HepG2 (cell line): ENCODE data around the gene CCDC148. TPM values are rescaled to one million over a fixed set of nuclear protein-coding genes. Genes with fewer than 3 reads are reported as not detected.
A peak's percentile ranks its signal among the peaks of the same experiment; 100 is the strongest.

Experiments
- ATAC-seq: fragments of 200-7000 bp; cut with Tn5 transposase; 3 replicates; pipeline ENCODE4 v1.9.1; 2020; ENCODE audit warnings: mild to moderate bottlenecking, moderate library complexity
- BruUV-seq: library from RNA; stranded (reverse); fragments of 400-500 nt; replicated peaks from 2 replicates; lab custom pipeline; 2021; lab: Mats Ljungman, UMichigan
- CTCF ChIA-PET: fragments of 300-600 bp; formaldehyde crosslinking; extraction: SDS; loops from one replicate; lab custom pipeline; 2021; ENCODE audit warnings: low total read pairs, inconsistent platforms, low intra/inter-chr PET ratio; lab: Yijun Ruan, JAX
- POLR2A ChIA-PET: fragments of 350-600 bp; sonication (Branson Sonifier 250); formaldehyde crosslinking; loops from one replicate; lab custom pipeline; 2020; ENCODE audit warnings: antibody characterized with exemption, inconsistent platforms; lab: Yijun Ruan, JAX
- DNase-seq: peaks from one replicate; pipeline ENCODE4 v3.0.0-alpha.2; 2015; ENCODE audit warnings: low spot score
- FAIRE-seq: peaks from 3 replicates; lab custom pipeline; 2011; peaks lifted over from hg19 to GRCh38; lab: Jason Lieb, UNC
- H2AFZ ChIP-seq: one replicate; pipeline ENCODE4 v1.6.1; 2011; ENCODE audit warnings: low read length, inconsistent platforms
- H3K27ac ChIP-seq: fragments of 300-600 bp; 3 replicates; pipeline ENCODE4 v1.8.0; 2011; ENCODE audit warnings: mixed run types, mild to moderate bottlenecking, mixed read lengths, low read length, inconsistent platforms; ENCODE audit not compliant: insufficient read depth; ENCODE audit errors: extremely low read length
- H3K27me3 ChIP-seq, 2 experiments: fragments of 200-600 bp in 1 of 2; 2 replicates in 1 of 2; 3 replicates in 1 of 2; pipeline versions ENCODE4 v1.6.0 to v1.8.0; 2011; ENCODE audit warnings: low read length in 2 of 2, mild to moderate bottlenecking in 2 of 2, moderate library complexity in 2 of 2, inconsistent platforms in 1 of 2; ENCODE audit not compliant: insufficient read depth in 2 of 2, control insufficient read depth in 1 of 2
- H3K36me3 ChIP-seq, 2 experiments: fragments of 200-600 bp in 1 of 2; replicated peaks in 1 of 2; 2 replicates in 1 of 2; 3 replicates in 1 of 2; pipeline versions ENCODE4 v1.5.1 to v1.8.0; 2011; ENCODE audit warnings: low read length in 2 of 2, inconsistent platforms in 1 of 2; ENCODE audit not compliant: insufficient read depth in 2 of 2, control insufficient read depth in 1 of 2
- H3K4me1 ChIP-seq: 2 replicates; pipeline ENCODE4 v1.5.1; 2012; ENCODE audit warnings: low read length, inconsistent platforms; ENCODE audit not compliant: insufficient read depth
- H3K4me2 ChIP-seq: 2 replicates; pipeline ENCODE4 v1.6.0; 2011; ENCODE audit warnings: low read depth, low read length, inconsistent platforms
- H3K4me3 ChIP-seq, 3 experiments: fragments of 200-600 bp in 1 of 3; sonication (generic), shearing (Covaris generic) in 1 of 3; replicated peaks in 1 of 3; 2 replicates each; pipeline ENCODE4 v1.5.1; 2011 to 2016; ENCODE audit warnings: low read length in 3 of 3, inconsistent platforms in 2 of 3, low read depth in 2 of 3, mild to moderate bottlenecking in 2 of 3, control low read depth in 1 of 3, mixed read lengths in 1 of 3; ENCODE audit not compliant: insufficient read depth in 1 of 3
- H3K79me2 ChIP-seq: one replicate; pipeline ENCODE4 v1.6.1; 2011; ENCODE audit warnings: low read length, inconsistent platforms; ENCODE audit not compliant: insufficient read depth
- H3K9ac ChIP-seq: 2 replicates; pipeline ENCODE4 v1.6.0; 2011; ENCODE audit warnings: mild to moderate bottlenecking, low read depth, low read length, inconsistent platforms; ENCODE audit not compliant: insufficient read depth
- H3K9me3 ChIP-seq: 2 replicates; pipeline ENCODE4 v1.5.1; 2012; ENCODE audit warnings: mild to moderate bottlenecking, low read length
- H4K20me1 ChIP-seq: 2 replicates; pipeline ENCODE4 v1.6.0; 2011; ENCODE audit warnings: inconsistent platforms, mild to moderate bottlenecking, low read length, moderate library complexity; ENCODE audit not compliant: insufficient read depth
- CSRNP1 ChIP-seq: sonication (generic); formaldehyde crosslinking; IDR thresholded peaks from 2 replicates; pipeline ENCODE4 v1.8.1; 2023; ENCODE audit warnings: mild to moderate bottlenecking, missing genetic modification reagents
- FOXA3 ChIP-seq: IDR thresholded peaks from 2 replicates; pipeline ENCODE4 v1.6.1; 2016; ENCODE audit warnings: missing genetic modification reagents, missing compliant biosample characterization
- ISL2 ChIP-seq: sonication (generic); formaldehyde crosslinking; IDR thresholded peaks from 2 replicates; pipeline ENCODE4 v1.5.0; 2020; ENCODE audit warnings: missing genetic modification reagents
- POLR2A ChIP-seq, 2 experiments: IDR thresholded peaks; 2 replicates each; pipeline ENCODE4 v1.6.1; 2011; ENCODE audit warnings: low read depth in 2 of 2, low read length in 2 of 2, mild to moderate bottlenecking in 1 of 2, moderate library complexity in 1 of 2; ENCODE audit not compliant: insufficient read depth in 1 of 2
- PRDM10 ChIP-seq: sonication (generic); formaldehyde crosslinking; IDR thresholded peaks from 2 replicates; pipeline ENCODE4 v1.4.0; 2020; ENCODE audit warnings: low read depth, missing genetic modification reagents
- SIX1 ChIP-seq: sonication (generic); formaldehyde crosslinking; IDR thresholded peaks from 2 replicates; pipeline ENCODE4 v1.4.0; 2020; ENCODE audit warnings: missing genetic modification reagents, borderline replicate concordance
- SOX13 ChIP-seq, 3 experiments: fragments of 450-650 bp in 1 of 3; sonication (generic) in 1 of 3; formaldehyde crosslinking in 1 of 3; IDR thresholded peaks in 2 of 3; conservative IDR thresholded peaks in 1 of 3; 2 replicates each; pipeline versions ENCODE4 v1.5.0 to v1.6.1; 2016 to 2020; ENCODE audit warnings: antibody characterized with exemption in 1 of 3, mild to moderate bottlenecking in 1 of 3, missing compliant biosample characterization in 1 of 3, missing genetic modification reagents in 1 of 3, moderate library complexity in 1 of 3
- TMF1 ChIP-seq: sonication (generic); formaldehyde crosslinking; IDR thresholded peaks from 2 replicates; pipeline ENCODE4 v1.8.1; 2022; ENCODE audit warnings: low read depth, missing genetic modification reagents
- ZBTB21 ChIP-seq: sonication (generic); formaldehyde crosslinking; IDR thresholded peaks from 2 replicates; pipeline ENCODE4 v1.4.0; 2020; ENCODE audit warnings: missing genetic modification reagents
- ZNF180 ChIP-seq: sonication (generic); formaldehyde crosslinking; IDR thresholded peaks from 2 replicates; pipeline ENCODE4 v1.4.0; 2020; ENCODE audit warnings: low read depth, missing genetic modification reagents, borderline replicate concordance
- ZNF296 ChIP-seq: sonication (generic); formaldehyde crosslinking; conservative IDR thresholded peaks from 2 replicates; pipeline ENCODE4 v1.5.0; 2020; ENCODE audit warnings: mild to moderate bottlenecking, missing genetic modification reagents
- ZNF547 ChIP-seq: sonication (generic); formaldehyde crosslinking; IDR thresholded peaks from 2 replicates; pipeline ENCODE4 v1.5.1; 2020; ENCODE audit warnings: mild to moderate bottlenecking, missing genetic modification reagents
- WGBS: methylation state at CpG from one replicate; pipeline ENCODE4 v1.1.6; 2017; ENCODE audit warnings: low lambda C conversion rate; 5-methylcytosine and 5-hydroxymethylcytosine counted together
- in situ Hi-C: cut with HindIII; loops from 2 replicates; pipeline ENCODE4 v1.10.0; 2017; ENCODE audit warnings: low pct_unique_long_range_greater_than_20kb; ENCODE audit not compliant: extremely low pct_ligation_motif_present
- intact Hi-C: fragments of 100-400 bp; cut with micrococcal nuclease; formaldehyde crosslinking; loops from one replicate; pipeline ENCODE4 v1.10.0; 2022; ENCODE audit not compliant: unreplicated experiment
- polyA plus RNA-seq, 8 experiments: library from polyadenylated mRNA; depleted of rRNA in 3 of 8; stranded (reverse) in 7 of 8; unstranded in 1 of 8; fragments of >200 nt; fragmentation: Illumina TruSeq in 4 of 8; extraction: Trizol in 4 of 8; gene quantifications; 2 replicates each; pipeline versions ENCODE4 v1.2.1 to v1.2.3, GENCODE V29; 2011 to 2016; ENCODE audit warnings: low read depth in 4 of 8, missing spikeins in 1 of 8, mixed read lengths in 1 of 8; ENCODE audit not compliant: insufficient read depth in 1 of 8
- total RNA-seq, 5 experiments: library from RNA; depleted of rRNA; stranded (reverse); fragments of >200 nt; fragmentation: Illumina TruSeq; extraction: Trizol; gene quantifications; 2 replicates each; pipeline ENCODE4 v1.2.3, GENCODE V29; 2016; ENCODE audit warnings: low read depth in 1 of 5
- TF ChIP-seq, protein P1 (sequence below): IDR thresholded peaks from 2 replicates; pipeline ENCODE4 v1.4.0; 2020; ENCODE audit warnings: mild to moderate bottlenecking, missing genetic modification reagents
- TF ChIP-seq, protein P2 (sequence below): sonication (generic); formaldehyde crosslinking; IDR thresholded peaks from 2 replicates; pipeline ENCODE4 v1.8.1; 2023; ENCODE audit warnings: mild to moderate bottlenecking, inconsistent platforms, moderate library complexity, missing genetic modification reagents, borderline replicate concordance

CCDC148 gene
- total and polyA plus RNA-seq, 2 of the 13 experiments (the other 11 are each of a cell fraction or from before 2014, with no cell fraction given), result 0.30 to 0.49 TPM

GRCh38 chr2:158134055-158134454 lies 322.5 kb downstream of the CCDC148 start:
- DNase-seq (no peak), FAIRE-seq (no peak), ATAC-seq (no peak)
- Histone ChIP-seq H3K4me2 (peak overlapping the region; percentile 38), H3K9ac (no peak overlapping the region), H4K20me1 (no peaks in the 10 kb centered on the region), H3K4me1 (peaks cover 67% of the 10 kb centered on the region), H3K27me3 (no peaks in the 10 kb centered on the region), H3K79me2 (no peaks in the 10 kb centered on the region), H2AFZ (peak overlapping the region; percentile 6), H3K4me3 (no peak overlapping the region), H3K9me3 (no peaks in the 10 kb centered on the region), H3K27ac (peak overlapping the region; percentile 2), H3K36me3 (no peaks in the 10 kb centered on the region)
- BruUV-seq, result no TSS peak
- in situ Hi-C loops, result no loop called here
- 20% methylated on average over 4 of the region's 4 CpGs for WGBS
- ChIA-PET CTCF (no interaction called here), POLR2A (interaction anchor here (0.8 kb wide), 1 partner anchor 39 kb away, joined by 3 read pairs; no protein-coding TSS in a partner anchor)
- intact Hi-C loops, result loop anchor here (5.0 kb wide), 1 partner anchor 87 kb away; no protein-coding TSS in a partner anchor
- TF ChIP-seq POLR2A (IDR thresholded peaks at IDR 0.05; ENCODE audit: insufficient read depth in 1 of 2, low read depth in 2 of 2, low read length in 2 of 2) (no peak), SIX1 (CRISPR knock-in tag) (peak; percentile 41; the same call in 1 of the 2 replicates), ZNF180 (CRISPR knock-in tag) (no peak), TMF1 (no peak), SOX13 (IDR thresholded peaks at IDR 0.05) (no peak), SOX13 (CRISPR knock-in tag; conservative IDR thresholded peaks at IDR 0.05 in 1 of 2, IDR thresholded peaks at IDR 0.05 in 1 of 2) (peak in 1 of 2 experiments; percentile 8; a peak in 1 of 4 replicates), PRDM10 (CRISPR knock-in tag) (no peak), ISL2 (CRISPR knock-in tag) (no peak), ZBTB21 (CRISPR knock-in tag) (no peak), CSRNP1 (CRISPR knock-in tag) (no peak), FOXA3 (CRISPR knock-in tag) (peak; percentile 54), ZNF296 (CRISPR knock-in tag) (no peak), ZNF547 (0 out of 2 replicates have a peak, but pooled peaks have one; percentile 48)
- TF ChIP-seq, protein P1, sequence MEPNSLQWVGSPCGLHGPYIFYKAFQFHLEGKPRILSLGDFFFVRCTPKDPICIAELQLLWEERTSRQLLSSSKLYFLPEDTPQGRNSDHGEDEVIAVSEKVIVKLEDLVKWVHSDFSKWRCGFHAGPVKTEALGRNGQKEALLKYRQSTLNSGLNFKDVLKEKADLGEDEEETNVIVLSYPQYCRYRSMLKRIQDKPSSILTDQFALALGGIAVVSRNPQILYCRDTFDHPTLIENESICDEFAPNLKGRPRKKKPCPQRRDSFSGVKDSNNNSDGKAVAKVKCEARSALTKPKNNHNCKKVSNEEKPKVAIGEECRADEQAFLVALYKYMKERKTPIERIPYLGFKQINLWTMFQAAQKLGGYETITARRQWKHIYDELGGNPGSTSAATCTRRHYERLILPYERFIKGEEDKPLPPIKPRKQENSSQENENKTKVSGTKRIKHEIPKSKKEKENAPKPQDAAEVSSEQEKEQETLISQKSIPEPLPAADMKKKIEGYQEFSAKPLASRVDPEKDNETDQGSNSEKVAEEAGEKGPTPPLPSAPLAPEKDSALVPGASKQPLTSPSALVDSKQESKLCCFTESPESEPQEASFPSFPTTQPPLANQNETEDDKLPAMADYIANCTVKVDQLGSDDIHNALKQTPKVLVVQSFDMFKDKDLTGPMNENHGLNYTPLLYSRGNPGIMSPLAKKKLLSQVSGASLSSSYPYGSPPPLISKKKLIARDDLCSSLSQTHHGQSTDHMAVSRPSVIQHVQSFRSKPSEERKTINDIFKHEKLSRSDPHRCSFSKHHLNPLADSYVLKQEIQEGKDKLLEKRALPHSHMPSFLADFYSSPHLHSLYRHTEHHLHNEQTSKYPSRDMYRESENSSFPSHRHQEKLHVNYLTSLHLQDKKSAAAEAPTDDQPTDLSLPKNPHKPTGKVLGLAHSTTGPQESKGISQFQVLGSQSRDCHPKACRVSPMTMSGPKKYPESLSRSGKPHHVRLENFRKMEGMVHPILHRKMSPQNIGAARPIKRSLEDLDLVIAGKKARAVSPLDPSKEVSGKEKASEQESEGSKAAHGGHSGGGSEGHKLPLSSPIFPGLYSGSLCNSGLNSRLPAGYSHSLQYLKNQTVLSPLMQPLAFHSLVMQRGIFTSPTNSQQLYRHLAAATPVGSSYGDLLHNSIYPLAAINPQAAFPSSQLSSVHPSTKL, result peak; percentile 50
- TF ChIP-seq, protein P2, sequence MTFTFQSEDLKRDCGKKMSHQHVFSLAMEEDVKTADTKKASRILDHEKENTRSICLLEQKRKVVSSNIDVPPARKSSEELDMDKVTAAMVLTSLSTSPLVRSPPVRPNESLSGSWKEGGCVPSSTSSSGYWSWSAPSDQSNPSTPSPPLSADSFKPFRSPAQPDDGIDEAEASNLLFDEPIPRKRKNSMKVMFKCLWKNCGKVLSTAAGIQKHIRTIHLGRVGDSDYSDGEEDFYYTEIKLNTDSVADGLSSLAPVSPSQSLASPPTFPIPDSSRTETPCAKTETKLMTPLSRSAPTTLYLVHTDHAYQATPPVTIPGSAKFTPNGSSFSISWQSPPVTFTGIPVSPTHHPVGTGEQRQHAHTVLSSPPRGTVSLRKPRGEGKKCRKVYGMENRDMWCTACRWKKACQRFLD (CRISPR knock-in tag), result no peak
